HS-27A (cell line): ENCODE data around the gene RNF157.

Experiments
- DNase-seq: peaks from one replicate; pipeline ENCODE4 v3.0.0-alpha.2; 2012; ENCODE audit warnings: low read depth, missing footprints

The RNF157 gene

GRCh38 chr17:76157759-76158158 is 82.5 kb downstream of the RNF157 start:
- no peak for DNase-seq

- no peak for DNase-seq
Observed at GRCh38 chr17:76156662-76156991, 83.7 kb downstream of the RNF157 start.

GRCh38 chr17:76155988-76156661 is 84.2 kb downstream of the RNF157 start:
- DNase-seq: no peak

GRCh38 chr17:76154936-76155845 is 85.1 kb downstream of the RNF157 start:
- DNase-seq: no peak

GRCh38 chr17:76154292-76154691 is 86.0 kb downstream of the RNF157 start:
- DNase-seq: no peak

- no peak for DNase-seq
Observed at GRCh38 chr17:76153640-76154039, 86.7 kb downstream of the RNF157 start.

- DNase-seq: no peak
Observed at GRCh38 chr17:76153202-76153601, 87.1 kb downstream of the RNF157 start.

- DNase-seq: no peak
Observed at GRCh38 chr17:76152591-76152990, 87.7 kb downstream of the RNF157 start.

- no peak for DNase-seq
Observed at GRCh38 chr17:76151896-76152454, 88.3 kb downstream of the RNF157 start.

- DNase-seq: no peak
Observed at GRCh38 chr17:76150712-76151622, 89.3 kb downstream of the RNF157 start.

- DNase-seq: no peak
Observed at GRCh38 chr17:76149214-76149613, 91.1 kb downstream of the RNF157 start.

- no peak for DNase-seq
Observed at GRCh38 chr17:76148015-76148326, 92.3 kb downstream of the RNF157 start.

- no peak for DNase-seq
Observed at GRCh38 chr17:76147211-76148014, 92.9 kb downstream of the RNF157 start.

GRCh38 chr17:76146053-76146851 is 94.0 kb downstream of the RNF157 start:
- DNase-seq: no peak

- no peak for DNase-seq
Observed at GRCh38 chr17:76145231-76146052, 94.9 kb downstream of the RNF157 start.

GRCh38 chr17:76142585-76143041 is 97.7 kb downstream of the RNF157 start:
- DNase-seq: no peak

- DNase-seq: no peak
Observed at GRCh38 chr17:76142039-76142584, 98.2 kb downstream of the RNF157 start.

GRCh38 chr17:76141212-76142038 is 98.9 kb downstream of the RNF157 start, which contains the start of gene FOXJ1:
Gene FOXJ1 (minus strand): TSS chr17:76141245. CDS start chr17:76140395, 850 bp downstream.
- peak; percentile 22 for DNase-seq
